ENCODE results near the gene LBH.

LBH gene

DNA sequence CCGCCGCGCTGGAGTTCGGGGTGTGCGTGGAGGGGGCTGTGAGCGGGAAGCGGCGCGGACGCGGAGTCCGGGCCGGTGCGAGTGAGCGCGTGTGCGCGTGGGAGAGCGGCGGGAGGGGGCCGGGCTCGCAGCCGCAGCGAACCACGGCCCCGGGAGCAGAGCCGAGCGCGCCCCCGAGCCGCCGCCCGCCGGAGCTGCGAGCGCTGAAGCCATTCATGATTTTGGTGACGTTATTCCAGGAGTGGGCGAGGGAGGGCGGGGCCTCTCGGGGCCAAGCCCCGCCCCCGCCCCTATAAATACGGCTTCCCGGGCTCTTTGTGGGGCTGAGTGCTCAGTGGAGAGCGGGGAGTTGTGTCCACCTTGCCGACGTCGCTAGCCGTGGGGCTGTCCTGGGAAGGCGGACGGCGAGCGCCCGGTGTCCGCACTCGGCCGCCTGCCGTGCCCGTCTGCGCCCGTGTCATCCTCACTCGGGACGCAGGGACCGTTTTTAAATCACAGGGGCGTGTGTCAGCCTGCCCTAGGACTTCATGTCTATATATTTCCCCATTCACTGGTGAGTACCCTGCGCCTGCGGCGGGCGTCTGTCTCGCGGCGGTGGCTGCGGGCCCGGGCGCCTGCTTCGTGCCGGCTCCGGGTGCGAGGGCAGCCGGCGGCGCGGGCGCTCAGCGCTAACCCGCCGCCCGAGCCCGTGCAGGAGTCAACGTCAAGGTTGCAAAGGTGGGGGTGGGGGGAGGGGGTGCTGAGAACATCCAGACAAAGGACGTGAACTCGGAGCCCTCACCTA is at the start of gene LBH:
LBH (plus strand) TSS at position 323 of the 784 bp plus-strand sequence; CDS start at position 528, 205 bp downstream.
- no peak for DNase-seq

DNA sequence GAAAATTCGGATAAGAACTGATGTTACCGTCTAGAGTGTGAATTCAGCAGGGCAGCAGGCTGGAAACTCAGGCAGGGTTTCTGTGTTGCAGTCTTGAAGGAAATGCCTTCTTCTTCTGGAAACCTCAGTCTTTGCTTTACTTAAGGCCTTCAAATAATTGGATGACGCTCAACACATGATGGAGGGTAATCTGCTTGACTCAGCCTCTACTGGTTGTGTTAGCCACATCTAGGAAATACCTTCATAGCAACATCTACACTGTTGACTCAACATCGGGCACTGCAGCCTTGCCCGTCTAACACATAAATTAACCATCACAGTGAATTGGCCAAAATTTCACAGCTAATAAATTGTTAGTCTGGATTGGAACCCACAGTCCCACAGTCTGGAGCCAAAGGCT is 47.3 kb upstream of the LBH start:
- no peak for DNase-seq

DNA sequence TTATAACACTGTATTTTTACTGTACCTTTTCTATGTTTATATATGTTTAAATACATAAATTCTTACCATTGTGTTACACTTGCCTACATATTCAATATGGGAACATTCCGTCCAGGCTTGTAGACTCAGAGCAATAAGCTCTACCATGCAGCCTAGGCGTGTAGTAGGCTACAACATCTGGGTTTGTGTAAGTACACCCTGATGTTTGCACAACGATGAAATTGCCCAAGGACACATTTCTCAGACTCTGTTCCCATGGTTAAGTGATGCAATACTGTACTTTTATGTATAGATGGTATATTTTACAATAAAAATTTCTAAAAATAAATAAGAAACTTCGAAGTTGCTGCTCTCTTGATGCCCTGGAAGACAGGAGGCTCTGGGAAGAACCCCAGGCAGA is 46.2 kb upstream of the LBH start:
- no peak for DNase-seq

DNA sequence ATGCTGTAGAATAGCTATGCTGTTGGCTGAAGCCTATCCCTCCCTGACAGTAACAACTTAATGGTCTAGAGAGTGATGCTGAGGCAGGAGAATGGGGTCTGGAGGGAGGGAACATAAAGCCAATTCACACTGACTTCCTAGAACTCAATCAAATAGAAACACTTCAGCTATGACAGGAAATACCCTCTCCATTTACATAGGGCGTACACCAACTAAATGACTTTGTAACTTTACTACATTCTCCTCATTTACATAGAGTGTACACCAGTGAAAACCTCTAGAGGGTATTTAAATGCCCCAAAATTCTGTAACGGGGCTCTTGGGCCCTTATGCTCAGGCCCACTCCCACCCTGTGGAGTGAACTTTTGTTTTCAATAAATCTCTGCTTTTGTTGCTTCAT is 43.0 kb upstream of the LBH start:
- DNase-seq, result no peak

DNA sequence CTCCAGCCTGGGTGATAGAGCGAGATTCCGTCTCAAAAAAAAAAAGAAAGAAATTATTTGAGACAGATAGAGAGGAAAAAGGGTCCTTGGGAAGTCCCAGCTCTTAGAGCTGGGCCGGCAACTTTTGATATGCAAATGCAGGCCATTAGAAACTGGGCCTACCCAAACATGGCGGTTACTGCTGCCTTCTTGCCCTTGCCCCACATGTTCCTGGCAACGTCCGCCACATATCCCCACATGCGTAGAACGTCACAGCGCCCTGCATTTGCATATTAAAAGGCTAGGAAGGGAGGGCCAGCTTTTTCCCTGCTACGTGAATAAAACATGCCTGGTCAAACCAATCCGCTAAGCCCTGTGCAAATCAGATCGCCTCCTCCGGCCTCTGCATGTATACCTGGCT is 40.7 kb upstream of the LBH start:
- DNase-seq, result no peak

DNA sequence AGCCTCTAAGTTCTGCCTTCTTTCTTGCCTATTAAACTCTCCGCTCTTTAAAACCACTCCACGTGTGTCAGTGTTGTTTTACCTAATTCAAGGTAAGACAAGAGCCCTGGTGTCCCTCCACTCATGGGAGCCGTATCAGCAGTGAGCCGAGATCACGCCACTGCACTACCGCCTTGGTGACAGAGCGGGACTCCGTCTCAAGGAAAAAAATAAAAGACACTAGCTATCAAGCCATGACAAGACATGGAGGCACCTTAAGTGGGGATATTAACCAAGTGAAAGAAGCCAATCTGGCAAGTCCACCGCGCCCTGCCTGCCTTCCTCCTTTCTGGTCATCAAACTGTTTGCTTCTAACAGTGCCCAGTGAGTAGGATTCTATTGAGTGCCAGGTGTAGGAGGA is 40.2 kb upstream of the LBH start:
- DNase-seq, result no peak

DNA sequence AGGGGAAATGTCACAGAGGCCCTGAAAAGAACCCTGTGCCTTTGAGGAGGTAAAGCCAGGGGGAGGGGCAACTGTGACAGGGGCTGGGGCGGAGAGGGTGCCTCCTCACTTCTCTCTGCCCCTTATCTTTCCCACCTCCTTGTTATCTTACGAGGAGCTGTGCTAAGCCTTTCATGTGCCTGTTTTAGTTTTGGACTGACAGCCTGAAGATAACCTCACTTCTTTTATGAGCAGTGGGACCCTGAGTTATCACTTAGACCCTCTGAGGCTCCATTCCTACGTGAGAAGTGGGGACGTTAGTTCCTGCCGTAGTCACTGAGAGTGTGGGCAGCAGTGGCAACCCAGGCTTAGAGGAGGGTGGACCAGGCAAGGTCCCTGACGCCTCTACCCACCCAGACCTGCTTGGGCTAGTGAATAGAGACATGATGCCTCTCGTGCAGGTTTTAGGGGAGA is 39.5 kb upstream of the LBH start:
- no peak for DNase-seq

DNA sequence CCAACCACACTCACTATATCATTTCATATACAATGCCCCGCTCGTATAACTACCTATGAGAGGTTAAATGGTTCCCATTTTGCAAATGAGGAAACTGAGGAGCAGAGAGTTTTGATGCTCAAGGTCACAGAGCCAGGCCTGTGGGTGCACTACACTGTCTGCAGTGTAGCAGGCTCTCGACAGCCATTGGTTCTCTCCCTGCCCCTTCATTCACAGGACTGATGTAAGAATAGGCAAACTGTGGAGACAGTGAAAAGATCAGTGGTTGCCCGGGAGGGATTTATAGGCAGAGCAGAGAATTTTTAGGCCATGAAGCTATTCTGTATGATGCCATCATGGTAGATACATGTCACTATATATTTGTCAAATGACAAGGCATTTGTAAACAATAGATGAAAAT is 39.0 kb upstream of the LBH start:
- DNase-seq, result no peak

DNA sequence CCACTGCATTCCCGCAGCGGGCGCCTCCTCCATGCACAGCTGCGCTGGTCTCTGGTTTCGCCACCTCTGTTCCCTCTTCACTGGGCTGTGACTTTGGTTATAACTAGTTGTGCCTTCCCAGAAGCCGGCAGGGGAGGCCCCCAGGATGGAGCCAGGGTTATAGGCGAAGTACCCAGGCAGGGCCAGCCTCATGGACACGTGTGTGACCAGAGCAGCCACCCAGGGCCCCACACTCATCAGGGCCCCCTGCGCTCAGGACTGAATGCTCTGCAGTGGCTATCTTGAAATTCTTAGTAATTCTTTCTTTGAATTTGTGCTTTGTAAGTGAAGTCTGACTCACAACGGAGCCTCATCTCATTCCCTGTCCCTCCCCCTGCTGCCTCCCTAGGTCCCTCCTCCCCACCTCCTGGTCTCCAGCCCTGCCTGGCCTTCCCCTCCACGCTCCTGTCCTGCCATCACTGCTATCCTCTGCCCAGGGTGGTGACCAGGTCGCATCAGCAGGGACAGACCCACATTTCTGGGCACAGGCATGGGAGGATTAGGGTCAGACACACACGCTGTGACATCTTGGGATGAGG is 38.1 kb upstream of the LBH start:
- DNase-seq, result no peak

DNA sequence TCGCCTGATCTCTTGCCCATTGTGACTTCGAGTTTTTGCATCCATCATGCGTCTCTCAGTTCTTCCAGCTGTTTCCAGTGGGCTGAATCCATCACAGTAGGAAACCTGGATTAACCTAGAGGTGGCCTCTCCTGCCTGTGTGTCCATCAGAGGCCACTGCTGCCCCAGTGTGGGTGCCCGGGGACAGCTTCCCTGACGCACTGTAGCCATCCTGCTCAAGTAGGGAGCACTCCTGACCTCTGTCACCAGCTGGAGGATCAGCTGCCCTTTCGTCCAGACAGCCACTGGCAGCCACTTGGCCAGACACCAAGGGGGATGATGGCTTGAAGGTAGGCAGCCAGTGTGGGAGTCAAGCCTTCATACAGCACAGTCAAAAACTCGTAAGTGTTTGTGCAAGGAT is 36.9 kb upstream of the LBH start:
- no peak for DNase-seq

DNA sequence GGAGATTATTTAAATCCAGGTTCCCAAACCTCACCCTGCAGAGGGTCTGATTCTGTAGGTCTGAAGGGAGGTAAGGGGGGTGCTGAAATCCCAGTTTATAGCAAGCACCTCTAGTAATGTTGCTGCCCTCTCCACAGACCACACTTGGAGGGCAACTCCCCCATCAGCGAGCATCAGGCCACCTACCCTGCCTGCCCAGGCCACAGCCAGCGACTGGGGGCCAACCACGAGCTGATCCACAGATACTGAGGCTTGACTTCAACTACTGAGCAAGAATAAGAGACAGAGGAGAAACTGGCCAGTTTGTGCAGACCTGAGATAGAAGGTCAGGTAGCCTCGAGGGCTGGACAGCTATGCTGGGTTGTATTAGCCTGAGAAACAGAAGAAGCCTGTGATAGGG is 36.3 kb upstream of the LBH start:
- no peak for DNase-seq

DNA sequence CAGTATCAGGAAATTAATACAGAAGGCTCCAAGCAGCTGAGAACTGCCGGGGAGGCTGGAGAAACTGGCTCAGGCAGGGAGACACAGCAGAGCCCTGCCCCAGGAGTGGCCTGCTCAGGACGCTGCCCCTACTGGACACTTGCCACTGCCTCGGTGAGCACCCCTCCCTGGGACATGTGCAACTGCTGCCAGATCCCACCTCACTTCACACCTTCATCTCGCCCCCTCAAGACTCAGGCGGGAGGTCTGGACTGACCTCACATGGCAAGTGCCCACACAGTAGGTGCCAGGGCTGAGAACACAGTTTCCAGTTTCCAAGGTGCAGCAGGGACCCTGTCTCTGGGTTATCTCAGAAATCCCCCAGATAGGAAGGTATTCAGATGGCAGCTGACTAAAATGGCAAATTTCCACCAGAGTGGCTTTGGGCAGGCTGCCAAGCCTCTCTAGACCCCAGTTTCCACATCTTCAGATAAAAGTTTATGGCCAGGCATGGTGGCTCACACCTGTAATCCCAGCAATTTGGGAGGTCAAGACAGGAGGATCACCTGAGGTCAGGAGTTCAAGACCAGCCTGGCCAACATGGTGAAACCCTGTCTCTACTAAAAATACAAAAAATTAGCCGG is 33.7 kb upstream of the LBH start:
- no peak for DNase-seq

DNA sequence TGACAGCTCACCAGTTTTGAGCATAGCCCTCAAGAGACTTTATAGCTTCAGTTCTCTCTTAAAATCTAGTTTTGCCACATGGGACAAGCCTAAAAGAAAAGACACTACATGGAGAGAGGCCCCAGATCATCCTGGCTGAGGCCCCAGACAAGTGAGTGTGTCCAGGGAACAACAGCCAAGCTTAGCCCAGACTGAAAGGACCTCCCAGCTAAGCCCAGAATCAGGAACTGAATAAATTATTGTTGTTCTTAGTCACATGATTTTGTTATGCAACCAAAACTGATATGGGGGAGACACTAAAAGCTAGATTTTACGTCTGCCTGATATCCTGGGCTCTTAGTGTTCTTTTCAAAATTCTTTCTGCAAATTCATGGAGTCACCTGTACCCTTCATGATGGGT is 29.3 kb upstream of the LBH start:
- DNase-seq, result no peak

DNA sequence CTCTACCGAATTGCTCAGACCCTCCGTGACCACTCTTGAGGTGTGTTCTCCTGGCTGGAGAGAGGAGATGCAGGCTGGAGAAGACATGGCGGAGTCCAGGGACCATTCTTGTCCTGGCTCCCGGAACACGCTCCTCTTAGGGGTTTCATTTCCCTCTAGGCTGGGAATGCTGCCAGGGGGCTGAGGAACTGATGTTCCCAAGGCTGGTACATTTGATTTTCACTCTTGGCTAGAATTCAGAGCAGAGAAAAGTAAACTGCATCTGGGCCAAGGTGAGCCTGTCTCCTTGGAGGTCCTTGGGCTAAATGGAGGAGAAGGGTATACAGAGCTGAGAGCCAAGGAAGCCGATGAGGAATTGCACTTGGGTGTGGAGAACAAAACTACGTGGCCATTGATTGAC is 28.2 kb upstream of the LBH start:
- no peak for DNase-seq

DNA sequence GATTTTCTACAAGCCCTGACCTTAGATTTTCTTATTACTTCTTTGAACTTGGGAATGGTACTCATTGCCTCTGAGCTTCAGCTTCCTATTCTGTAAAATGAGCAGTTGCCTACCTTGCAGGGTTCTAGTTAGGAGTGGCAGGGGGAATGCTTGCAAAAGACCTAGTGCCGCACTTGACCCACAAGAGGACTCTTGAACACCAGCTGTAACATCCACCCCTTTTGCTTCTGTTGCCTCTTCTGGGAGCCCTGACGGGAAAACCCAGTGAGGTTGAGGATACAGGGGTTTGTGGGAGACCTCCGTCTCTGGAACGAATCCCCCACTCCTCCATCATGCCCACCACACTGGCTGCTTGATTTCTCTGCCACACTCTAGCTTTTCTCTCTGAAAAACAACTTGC is 27.1 kb upstream of the LBH start:
- no peak for DNase-seq

DNA sequence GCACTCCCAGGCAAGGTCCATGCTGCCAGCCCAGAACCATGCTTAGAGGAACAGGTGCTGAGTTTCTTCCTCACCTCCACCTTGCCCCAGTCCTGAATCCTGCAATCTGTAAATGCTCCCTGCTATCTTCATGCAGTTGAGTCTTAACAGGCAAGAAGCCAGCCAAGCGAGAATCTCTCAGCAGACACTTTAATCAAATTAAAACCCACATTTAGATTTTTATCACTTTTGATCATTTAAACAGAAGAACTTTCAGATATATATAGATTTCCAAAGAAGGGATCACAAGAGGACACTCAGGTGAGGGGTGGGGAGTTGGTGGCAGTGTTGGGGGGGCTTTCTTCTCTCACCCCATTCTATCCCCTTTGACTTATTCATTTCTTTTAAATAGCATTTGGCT is 25.9 kb upstream of the LBH start:
- no peak for DNase-seq

DNA sequence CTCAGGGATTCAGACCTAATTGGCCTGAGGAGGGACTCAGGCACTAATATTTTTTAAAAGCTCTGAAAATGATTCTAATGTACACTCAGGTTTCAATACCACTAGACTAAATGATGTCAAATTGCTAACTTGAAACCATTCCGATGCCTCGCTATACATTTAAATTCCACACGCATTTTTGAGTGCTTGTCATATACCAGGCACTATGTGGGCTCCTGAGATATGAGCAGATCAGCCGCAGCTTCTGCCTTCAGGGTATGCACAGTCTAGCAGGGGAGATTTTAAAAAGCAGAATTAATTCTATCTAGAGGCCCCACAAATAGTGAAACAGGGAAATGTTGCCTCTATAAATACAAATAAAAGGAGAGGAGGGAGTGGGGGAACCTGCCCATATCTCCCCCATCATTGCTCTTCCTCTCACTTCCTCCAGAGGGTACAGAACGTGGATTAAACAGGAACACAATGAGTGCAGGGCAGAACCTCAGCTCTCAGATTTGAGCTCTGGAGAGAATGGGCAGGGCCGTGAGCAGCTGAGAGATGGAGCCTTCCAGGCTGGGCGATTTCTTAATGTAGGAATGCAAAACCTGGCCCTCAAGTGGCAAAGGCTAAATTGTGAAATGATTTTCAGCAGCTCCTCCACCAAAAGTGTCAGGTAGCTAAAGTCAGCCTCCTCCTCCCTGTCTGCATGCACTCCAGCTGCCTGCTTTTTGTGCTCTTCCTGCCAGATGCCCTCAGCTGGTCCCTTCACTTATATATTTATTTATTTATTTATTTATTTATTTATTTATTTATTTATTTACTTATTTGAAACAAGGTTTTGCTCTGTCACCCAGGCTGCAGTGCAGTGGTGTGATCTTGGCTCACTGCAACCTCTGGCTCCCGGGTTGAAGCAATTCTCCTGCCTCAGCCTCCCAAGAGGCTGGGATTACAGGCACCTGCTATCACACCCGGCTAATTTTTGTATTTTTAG is 24.6 kb upstream of the LBH start:
- DNase-seq, result no peak

DNA sequence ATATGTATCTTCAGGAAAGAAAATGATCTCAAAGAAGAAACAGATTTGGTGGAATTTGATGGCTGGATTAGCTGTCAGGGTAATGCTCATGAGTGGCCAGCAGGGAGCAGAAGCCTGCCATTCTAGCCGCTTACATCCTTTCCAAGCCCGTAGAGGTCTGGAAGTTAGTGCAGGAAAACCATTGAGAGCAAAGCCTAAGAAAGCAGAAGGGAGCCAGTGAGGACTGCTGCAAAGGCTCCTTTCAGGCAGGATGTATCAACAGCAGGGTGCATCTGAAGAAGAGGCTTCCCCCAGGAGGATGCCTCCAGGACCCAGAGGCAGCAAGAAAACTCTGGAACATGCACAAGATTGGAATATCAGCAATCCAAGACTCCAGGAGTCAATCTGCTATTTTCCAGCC is 22.9 kb upstream of the LBH start:
- DNase-seq, result no peak

DNA sequence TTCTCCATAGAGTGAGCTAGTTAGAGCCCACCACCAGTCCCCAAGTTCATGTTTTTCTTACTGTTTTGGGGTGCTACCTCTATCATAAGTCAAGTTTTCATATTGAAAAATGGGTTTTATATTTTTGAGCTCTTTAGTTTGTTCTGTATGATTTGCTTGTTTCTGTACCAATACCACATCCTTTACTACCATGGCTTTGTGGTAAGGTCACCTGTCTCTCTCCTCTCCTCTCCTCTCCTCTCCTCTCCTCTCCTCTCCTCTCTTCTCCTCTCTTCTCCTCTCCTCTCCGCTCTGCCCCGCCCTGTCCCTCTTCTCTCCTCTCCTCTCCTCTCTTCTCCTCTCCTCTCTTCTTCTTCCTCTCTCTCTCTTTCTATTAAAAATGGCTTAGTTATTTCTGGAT is 22.1 kb upstream of the LBH start:
- no peak for DNase-seq

DNA sequence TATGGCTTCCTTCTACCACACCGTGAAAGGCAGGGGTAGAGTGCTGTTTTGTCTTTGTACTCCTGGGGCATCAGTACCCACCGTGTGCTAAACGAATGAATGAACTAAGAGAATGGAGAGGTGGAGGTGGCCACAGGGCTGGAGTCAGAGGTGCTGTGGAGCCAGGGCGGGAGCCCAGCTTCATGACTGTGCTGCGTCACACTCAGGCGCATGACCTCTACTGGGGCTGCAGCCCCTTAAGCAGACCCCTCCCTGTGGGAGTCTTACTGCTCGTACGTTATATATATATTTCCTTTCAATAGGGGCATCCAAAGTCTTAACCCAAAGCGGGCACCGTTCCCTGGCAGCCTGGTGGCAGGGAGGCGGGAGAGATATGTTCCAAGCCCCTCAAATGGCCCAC is 18.0 kb upstream of the LBH start:
- DNase-seq, result no peak

DNA sequence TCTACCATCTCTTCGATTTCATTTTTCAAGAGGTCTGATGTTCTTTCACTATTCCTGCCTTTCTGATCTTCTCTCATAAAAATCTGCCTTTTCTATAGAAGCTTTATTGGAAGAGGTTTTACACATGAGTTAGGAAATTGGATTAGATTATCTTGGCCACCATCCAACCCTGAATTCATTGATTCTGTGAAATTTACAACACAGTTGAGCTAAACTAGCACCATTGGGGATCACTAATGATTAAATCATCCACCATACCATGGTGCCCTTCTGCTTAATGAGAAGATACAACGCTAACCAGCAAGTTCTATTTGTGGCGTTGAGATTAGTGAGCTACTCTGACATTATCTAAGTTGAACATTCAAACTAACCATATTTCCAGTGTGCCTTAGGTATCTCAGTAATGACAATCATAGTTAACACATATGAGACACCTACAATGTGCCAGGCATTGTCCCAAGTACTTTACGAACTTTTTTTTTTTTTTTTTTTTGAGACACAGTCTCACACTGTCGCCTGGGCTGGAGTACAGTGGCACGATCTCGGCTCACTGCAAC is 17.3 kb upstream of the LBH start:
- no peak for DNase-seq

DNA sequence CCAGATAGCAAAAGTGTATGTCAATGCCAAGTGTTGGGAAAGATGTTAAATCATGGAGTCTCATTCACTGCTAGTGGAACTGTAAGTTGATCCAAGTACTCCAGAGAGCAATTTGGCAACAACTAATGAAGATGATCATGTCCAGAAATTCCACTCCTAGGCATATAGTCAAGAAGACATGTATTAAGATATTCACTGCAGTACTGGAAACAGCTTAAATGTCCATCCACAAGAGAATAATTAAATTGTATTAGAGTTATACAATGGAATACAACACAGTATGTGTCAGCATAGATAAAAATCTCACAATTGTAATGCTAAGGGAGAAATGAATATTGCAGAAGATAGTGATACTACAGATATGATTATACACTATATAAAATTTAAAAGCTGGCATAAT is 15.2 kb upstream of the LBH start:
- DNase-seq, result no peak

Data from NK-92 treated with Interleukin-12 subunit alpha and Interleukin-12 subunit beta, amount 100 ng/mL, for 24 hours (cell line).